OCI-LY3 (cell line): ENCODE measurements around the gene FCER2.

Experiments
- H2AFZ ChIP-seq: fragments of 200-600, 300-600 bp; shearing (Covaris generic); 2 replicates; pipeline ENCODE4 v1.6.0; 2014; ENCODE audit warnings: antibody characterized with exemption, low read depth, low read length
- H3K27ac ChIP-seq: fragments of 200-600, 300-600 bp; sonication (generic); 2 replicates; pipeline ENCODE4 v1.5.1; 2014; ENCODE audit warnings: mild to moderate bottlenecking, low read length, moderate library complexity, mixed read lengths
- H3K27me3 ChIP-seq: fragments of 200-600, 300-600 bp; sonication (generic); 2 replicates; pipeline ENCODE4 v1.6.1; 2014; ENCODE audit warnings: low read depth, low read length, mixed read lengths
- H3K36me3 ChIP-seq: fragments of 200-600, 300-600 bp; sonication (generic); replicated peaks from 2 replicates; pipeline ENCODE3; 2014; ENCODE audit warnings: low read depth, low read length, mixed read lengths
- H3K4me1 ChIP-seq: fragments of 300-600, 200-600 bp; sonication (generic); 2 replicates; pipeline ENCODE4 v1.6.1; 2014; ENCODE audit warnings: low read length, mixed read lengths
- H3K4me2 ChIP-seq: fragments of 200-600, 300-600 bp; sonication (generic); 2 replicates; pipeline ENCODE4 v1.6.1; 2014; ENCODE audit warnings: low read length, mixed read lengths
- H3K4me3 ChIP-seq: fragments of 300-600, 200-600 bp; sonication (generic); 2 replicates; pipeline ENCODE4 v1.5.1; 2014; ENCODE audit warnings: antibody characterized with exemption, mild to moderate bottlenecking, low read length, moderate library complexity
- H3K79me2 ChIP-seq: fragments of 300-600, 200-600 bp; shearing (Covaris generic); 2 replicates; pipeline ENCODE4 v1.6.1; 2014; ENCODE audit warnings: mild to moderate bottlenecking, low read length, mixed read lengths
- H3K9ac ChIP-seq: fragments of 300-600, 200-600 bp; shearing (Covaris generic); 2 replicates; pipeline ENCODE4 v1.6.0; 2014; ENCODE audit warnings: mild to moderate bottlenecking, low read length, moderate library complexity
- H3K9me3 ChIP-seq: fragments of 200-600, 300-600 bp; shearing (Covaris generic); 2 replicates; pipeline ENCODE4 v1.6.1; 2014; ENCODE audit warnings: low read length, mixed read lengths; ENCODE audit not compliant: insufficient read depth
- H4K20me1 ChIP-seq: fragments of 200-600, 300-600 bp; sonication (generic); 2 replicates; pipeline ENCODE4 v1.6.1; 2016; ENCODE audit warnings: low read length, mixed read lengths; ENCODE audit not compliant: insufficient read depth
- EZH2phosphoT487 ChIP-seq: fragments of 200-600 bp; shearing (Covaris generic); IDR thresholded peaks from 2 replicates; pipeline ENCODE4 v1.6.1; 2018; ENCODE audit warnings: antibody characterized with exemption, mixed run types, low read depth
- TF ChIP-seq, protein P1 (sequence below): fragments of 200-600, 300-600 bp; sonication (generic); IDR thresholded peaks from 2 replicates; pipeline ENCODE4 v1.5.1; 2014; ENCODE audit warnings: antibody characterized with exemption, low read length, low read depth

Gene FCER2

DNA sequence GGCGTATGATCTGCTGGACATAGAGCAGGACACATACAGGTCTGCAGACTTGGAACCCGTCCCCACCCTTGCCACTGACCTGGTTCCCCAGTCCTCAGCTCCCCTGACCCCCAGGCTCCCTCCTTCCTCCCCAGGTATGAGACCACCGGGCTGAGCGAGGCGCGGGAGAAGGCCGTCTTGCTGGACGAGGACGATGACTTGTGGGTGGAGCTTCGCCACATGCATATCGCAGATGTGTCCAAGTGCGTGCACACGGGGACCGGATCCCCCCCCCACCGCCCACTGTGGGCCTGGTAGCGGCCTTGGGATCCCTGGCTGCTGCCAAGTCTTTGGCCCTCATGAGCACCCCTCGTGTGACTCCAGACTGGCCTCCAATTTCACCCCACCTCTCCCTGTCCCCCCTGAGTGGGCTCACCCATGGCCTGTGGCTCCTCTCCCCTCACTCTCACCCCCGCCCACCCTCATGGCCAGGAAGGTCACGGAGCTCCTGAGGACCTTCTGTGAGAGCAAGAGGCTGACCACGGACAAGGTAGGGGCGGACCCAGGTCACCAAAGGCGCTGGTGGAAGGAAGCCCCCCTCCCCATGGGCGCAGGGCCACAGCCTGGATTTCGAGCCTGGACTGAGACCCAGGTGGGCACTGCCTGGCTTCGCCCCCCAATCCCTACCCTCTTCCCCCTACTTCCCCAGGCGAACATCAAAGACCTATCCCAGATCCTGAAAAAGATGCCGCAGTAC is 59.5 kb downstream of the FCER2 start:
- Histone ChIP-seq H2AFZ (no peak overlapping the region), H3K9ac (no peak overlapping the region), H3K4me1 (peaks cover 32% of the 10 kb centered on the region), H3K4me3 (no peak overlapping the region), H3K4me2 (no peak overlapping the region), H3K79me2 (peaks cover 29% of the 10 kb centered on the region), H3K27ac (no peak overlapping the region), H3K36me3 (peaks cover 38% of the 10 kb centered on the region), H4K20me1 (peaks cover 7% of the 10 kb centered on the region; the same call in 1 of the 2 replicates), H3K9me3 (no peaks in the 10 kb centered on the region), H3K27me3 (no peaks in the 10 kb centered on the region)
- TF ChIP-seq, protein P1, sequence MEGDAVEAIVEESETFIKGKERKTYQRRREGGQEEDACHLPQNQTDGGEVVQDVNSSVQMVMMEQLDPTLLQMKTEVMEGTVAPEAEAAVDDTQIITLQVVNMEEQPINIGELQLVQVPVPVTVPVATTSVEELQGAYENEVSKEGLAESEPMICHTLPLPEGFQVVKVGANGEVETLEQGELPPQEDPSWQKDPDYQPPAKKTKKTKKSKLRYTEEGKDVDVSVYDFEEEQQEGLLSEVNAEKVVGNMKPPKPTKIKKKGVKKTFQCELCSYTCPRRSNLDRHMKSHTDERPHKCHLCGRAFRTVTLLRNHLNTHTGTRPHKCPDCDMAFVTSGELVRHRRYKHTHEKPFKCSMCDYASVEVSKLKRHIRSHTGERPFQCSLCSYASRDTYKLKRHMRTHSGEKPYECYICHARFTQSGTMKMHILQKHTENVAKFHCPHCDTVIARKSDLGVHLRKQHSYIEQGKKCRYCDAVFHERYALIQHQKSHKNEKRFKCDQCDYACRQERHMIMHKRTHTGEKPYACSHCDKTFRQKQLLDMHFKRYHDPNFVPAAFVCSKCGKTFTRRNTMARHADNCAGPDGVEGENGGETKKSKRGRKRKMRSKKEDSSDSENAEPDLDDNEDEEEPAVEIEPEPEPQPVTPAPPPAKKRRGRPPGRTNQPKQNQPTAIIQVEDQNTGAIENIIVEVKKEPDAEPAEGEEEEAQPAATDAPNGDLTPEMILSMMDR: no peak
- no peak for TF ChIP-seq EZH2phosphoT487

GRCh38 chr19:7641290-7642276 is 60.3 kb downstream of the FCER2 start:
- Histone ChIP-seq H2AFZ (no peak overlapping the region), H3K9me3 (no peaks in the 10 kb centered on the region), H4K20me1 (peaks cover 7% of the 10 kb centered on the region; the same call in 1 of the 2 replicates), H3K36me3 (peaks cover 30% of the 10 kb centered on the region), H3K4me2 (no peak overlapping the region), H3K79me2 (peaks cover 34% of the 10 kb centered on the region), H3K9ac (no peak overlapping the region), H3K4me3 (no peak overlapping the region), H3K27ac (no peak overlapping the region), H3K4me1 (peaks cover 31% of the 10 kb centered on the region), H3K27me3 (no peaks in the 10 kb centered on the region)
- TF ChIP-seq, protein P1: no peak
- no peak for TF ChIP-seq EZH2phosphoT487

- no peaks in the 10 kb centered on the region for H3K9me3 ChIP-seq
- no peaks in the 10 kb centered on the region for H3K27me3 ChIP-seq
- H3K36me3 ChIP-seq: peaks cover 27% of the 10 kb centered on the region
- TF ChIP-seq, protein P1: no peak
- no peak for TF ChIP-seq EZH2phosphoT487
- no peak overlapping the region for H3K4me3 ChIP-seq
- no peak overlapping the region for H2AFZ ChIP-seq
- peaks cover 7% of the 10 kb centered on the region; the same call in 1 of the 2 replicates for H4K20me1 ChIP-seq
- H3K9ac ChIP-seq: no peak overlapping the region
- H3K79me2 ChIP-seq: peaks cover 35% of the 10 kb centered on the region
- peaks cover 28% of the 10 kb centered on the region for H3K4me1 ChIP-seq
- H3K27ac ChIP-seq: no peak overlapping the region
- H3K4me2 ChIP-seq: no peak overlapping the region
Observed at GRCh38 chr19:7640803-7641202, 61.1 kb downstream of the FCER2 start.

DNA sequence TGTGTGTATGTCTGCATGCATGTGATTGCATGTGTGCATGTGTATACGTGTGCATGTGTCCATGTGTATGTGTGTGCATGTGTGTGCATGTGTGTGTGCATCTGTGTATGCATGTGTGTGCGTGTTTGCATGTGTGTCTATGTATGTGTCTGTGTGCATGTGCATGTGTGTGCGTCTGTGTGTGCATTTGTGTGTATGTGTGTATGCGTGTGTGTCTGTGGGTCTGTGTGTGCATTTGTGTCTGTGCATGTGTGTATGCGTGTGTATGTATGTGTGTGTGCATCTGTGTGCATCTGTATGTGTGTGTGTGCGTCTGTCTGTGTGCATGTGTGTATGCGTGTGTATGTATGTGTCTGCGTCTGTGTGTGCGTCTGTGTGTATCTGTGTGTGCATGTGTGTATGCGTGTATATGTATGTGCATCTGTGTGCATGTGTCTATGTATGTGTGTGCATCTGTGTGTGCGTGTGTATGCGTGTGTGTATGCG is 62.0 kb downstream of the FCER2 start:
- Histone ChIP-seq H3K9ac (no peak overlapping the region), H3K36me3 (peaks cover 25% of the 10 kb centered on the region), H3K9me3 (no peaks in the 10 kb centered on the region), H3K27me3 (no peaks in the 10 kb centered on the region), H3K4me1 (peaks cover 19% of the 10 kb centered on the region), H3K27ac (no peak overlapping the region), H3K79me2 (peaks cover 35% of the 10 kb centered on the region), H3K4me3 (no peak overlapping the region), H2AFZ (no peak overlapping the region), H3K4me2 (no peak overlapping the region), H4K20me1 (peaks cover 7% of the 10 kb centered on the region; the same call in 1 of the 2 replicates)
- TF ChIP-seq, protein P1: no peak
- TF ChIP-seq EZH2phosphoT487: no peak
